ENCODE measurements around the gene AMMECR1. TPM values are rescaled to one million over a fixed set of nuclear protein-coding genes. Genes with fewer than 3 reads are reported as not detected.
A peak's percentile ranks its signal among the peaks of the same experiment; 100 is the strongest.

Gene AMMECR1
- total and polyA plus RNA-seq, 7 donors = 0.69 to 2.4 (median 1.2) TPM

DNA sequence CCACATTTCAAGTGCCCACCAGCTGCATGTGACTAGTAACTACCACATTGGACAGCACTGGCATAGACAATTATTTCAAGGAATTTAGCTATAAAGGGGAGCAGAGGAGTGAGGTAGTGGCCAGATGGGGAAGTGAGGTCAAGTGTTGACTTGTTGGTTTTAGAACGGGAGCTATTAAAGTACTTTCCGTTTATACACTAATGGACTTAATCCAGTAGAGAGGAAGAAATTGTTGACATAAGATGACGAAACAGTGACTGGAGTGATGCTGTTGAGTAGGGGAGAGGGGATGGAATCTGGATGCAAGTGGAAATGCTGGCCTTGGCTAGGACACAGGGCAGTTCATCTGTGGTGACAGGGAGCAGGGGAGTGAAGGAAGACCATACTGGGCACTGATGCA lies 154.4 kb downstream of the AMMECR1 start:
- no peak overlapping the region for H3K27ac ChIP-seq
- intact Hi-C loops (cut with DNase I) = loop anchor here in 1 of 2 donors (10.0 kb wide), 1 partner anchor 151 kb away; the partner anchor contains the start of gene AMMECR1
- H3K36me3 ChIP-seq (ENCODE audit: insufficient read depth in 1 of 2, low read depth in 1 of 2) = no peaks in the 10 kb centered on the region
- H3K27me3 ChIP-seq (ENCODE audit: insufficient read depth in 3 of 3, low read length in 2 of 3) = peaks cover 0 to 2% (median 0%) of the 10 kb centered on the region in 3 donors
- H3K4me3 ChIP-seq = no peak overlapping the region
- no peaks in the 10 kb centered on the region for H3K9me3 ChIP-seq
- TF ChIP-seq, protein P1, sequence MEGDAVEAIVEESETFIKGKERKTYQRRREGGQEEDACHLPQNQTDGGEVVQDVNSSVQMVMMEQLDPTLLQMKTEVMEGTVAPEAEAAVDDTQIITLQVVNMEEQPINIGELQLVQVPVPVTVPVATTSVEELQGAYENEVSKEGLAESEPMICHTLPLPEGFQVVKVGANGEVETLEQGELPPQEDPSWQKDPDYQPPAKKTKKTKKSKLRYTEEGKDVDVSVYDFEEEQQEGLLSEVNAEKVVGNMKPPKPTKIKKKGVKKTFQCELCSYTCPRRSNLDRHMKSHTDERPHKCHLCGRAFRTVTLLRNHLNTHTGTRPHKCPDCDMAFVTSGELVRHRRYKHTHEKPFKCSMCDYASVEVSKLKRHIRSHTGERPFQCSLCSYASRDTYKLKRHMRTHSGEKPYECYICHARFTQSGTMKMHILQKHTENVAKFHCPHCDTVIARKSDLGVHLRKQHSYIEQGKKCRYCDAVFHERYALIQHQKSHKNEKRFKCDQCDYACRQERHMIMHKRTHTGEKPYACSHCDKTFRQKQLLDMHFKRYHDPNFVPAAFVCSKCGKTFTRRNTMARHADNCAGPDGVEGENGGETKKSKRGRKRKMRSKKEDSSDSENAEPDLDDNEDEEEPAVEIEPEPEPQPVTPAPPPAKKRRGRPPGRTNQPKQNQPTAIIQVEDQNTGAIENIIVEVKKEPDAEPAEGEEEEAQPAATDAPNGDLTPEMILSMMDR (IDR thresholded peaks at IDR 0.05) = no peak
- H3K4me1 ChIP-seq = peaks cover 4% of the 10 kb centered on the region
- 46 to 81% (median 50%) methylated on average over 3 of the region's 3 CpGs for WGBS, 3 donors
- no peak for ATAC-seq
- no peak for DNase-seq

DNA sequence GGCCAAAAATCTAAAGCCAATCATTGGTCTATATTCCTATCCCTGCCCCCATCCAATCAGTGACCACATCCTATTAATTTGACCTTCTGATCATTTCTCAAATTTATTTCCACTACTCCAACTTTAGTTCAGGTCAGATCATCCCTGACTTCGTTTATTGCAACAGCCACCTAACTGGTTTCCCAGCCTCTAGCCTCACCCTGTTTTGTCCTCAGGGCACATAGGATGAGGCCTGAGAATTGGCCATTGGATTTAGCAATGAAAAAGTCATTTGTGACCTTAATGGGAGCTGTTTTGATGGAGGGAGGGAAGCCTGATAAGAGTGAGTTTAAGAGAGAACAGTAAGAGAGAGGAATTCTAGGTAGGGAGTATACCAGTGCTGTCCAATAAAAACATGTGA lies 155.0 kb downstream of the AMMECR1 start:
- H3K36me3 ChIP-seq (ENCODE audit: insufficient read depth in 1 of 2, low read depth in 1 of 2) = no peaks in the 10 kb centered on the region
- H3K4me3 ChIP-seq = no peak overlapping the region
- H3K27me3 ChIP-seq (ENCODE audit: insufficient read depth in 3 of 3, low read length in 2 of 3) = peaks cover 0 to 2% (median 0%) of the 10 kb centered on the region in 3 donors
- DNase-seq (no peak), ATAC-seq (no peak)
- peaks cover 4% of the 10 kb centered on the region for H3K4me1 ChIP-seq
- TF ChIP-seq, protein P1 (IDR thresholded peaks at IDR 0.05) = no peak
- H3K9me3 ChIP-seq = no peaks in the 10 kb centered on the region
- 39 to 81% (median 79%) methylated on average over 1 of the region's 1 CpG for WGBS, 3 donors
- intact Hi-C loops (cut with DNase I) = loop anchor here in 1 of 2 donors (10.0 kb wide), 1 partner anchor 152 kb away; the partner anchor contains the start of gene AMMECR1
- H3K27ac ChIP-seq = no peak overlapping the region

DNA sequence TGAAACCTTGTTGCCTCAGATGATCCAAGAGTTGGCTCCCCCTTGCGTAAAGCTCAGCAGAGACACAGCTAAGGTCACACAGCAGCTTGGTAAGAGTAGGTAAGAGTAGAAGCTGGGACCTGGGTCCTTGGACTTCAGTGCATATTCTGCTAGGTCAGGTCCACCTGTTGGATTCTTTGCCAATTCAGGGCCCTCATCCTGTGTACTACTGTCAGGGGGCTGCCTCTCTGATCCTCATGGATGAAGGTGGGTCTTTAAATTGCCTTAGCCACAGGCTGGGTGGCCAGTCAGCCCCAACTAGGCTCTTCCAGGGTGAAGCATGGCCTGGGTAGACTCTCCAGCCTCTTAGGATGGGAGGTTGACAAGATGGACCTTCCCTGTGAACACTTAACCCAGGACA lies 155.8 kb downstream of the AMMECR1 start:
- intact Hi-C loops (cut with DNase I) = loop anchor here in 1 of 2 donors (10.0 kb wide), 1 partner anchor 153 kb away; the partner anchor contains the start of gene AMMECR1

DNA sequence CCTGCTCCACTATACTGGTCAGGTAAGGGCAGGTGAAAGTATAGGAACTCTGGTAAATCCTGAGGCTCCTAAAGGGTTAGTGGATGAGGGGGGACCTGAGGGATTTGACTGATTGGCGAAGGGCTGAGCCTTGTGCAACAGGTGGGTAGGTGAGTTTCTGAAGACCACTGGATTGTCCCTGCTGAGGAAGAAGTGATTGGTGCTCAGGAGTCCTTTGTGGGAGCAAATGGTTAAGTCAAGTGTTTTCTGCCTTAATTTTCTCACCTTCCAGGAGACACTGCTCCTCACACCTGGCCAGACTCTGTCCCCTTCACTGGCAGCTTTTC lies 156.6 kb downstream of the AMMECR1 start:
- intact Hi-C loops (cut with DNase I) = loop anchor here in 1 of 2 donors (2.0 to 10.0 kb wide), 2 partner anchors 153 to 247 kb away; partner anchors contain the start of gene AMMECR1
- no peaks in the 10 kb centered on the region for H3K9me3 ChIP-seq
- H3K4me1 ChIP-seq = peaks cover 4% of the 10 kb centered on the region
- TF ChIP-seq, protein P1 (IDR thresholded peaks at IDR 0.05) = no peak
- ATAC-seq = peak in 1 of 4 donors; percentile 3
- peak overlapping the region; percentile 7 for H3K27ac ChIP-seq
- DNase-seq = no peak
- H3K27me3 ChIP-seq (ENCODE audit: insufficient read depth in 3 of 3, low read length in 2 of 3) = peaks cover 0 to 2% (median 0%) of the 10 kb centered on the region in 3 donors
- WGBS, 3 donors = 74 to 97% (median 88%) methylated on average over 1 of the region's 1 CpG
- no peak overlapping the region for H3K4me3 ChIP-seq
- H3K36me3 ChIP-seq (ENCODE audit: insufficient read depth in 1 of 2, low read depth in 1 of 2) = no peaks in the 10 kb centered on the region

More for the DNA sequence above, 155.8 kb downstream of the AMMECR1 start:
- no peaks in the 10 kb centered on the region for H3K9me3 ChIP-seq
- no peak overlapping the region for H3K27ac ChIP-seq
- H3K36me3 ChIP-seq (ENCODE audit: insufficient read depth in 1 of 2, low read depth in 1 of 2) = no peaks in the 10 kb centered on the region
- whole genome bisulfite sequencing, 3 donors = 85 to 100% (median 97%) methylated on average over 1 of the region's 1 CpG
- ATAC-seq (no peak), DNase-seq (no peak)
- peaks cover 0 to 2% (median 0%) of the 10 kb centered on the region in 3 donors for H3K27me3 ChIP-seq (ENCODE audit: insufficient read depth in 3 of 3, low read length in 2 of 3)
- TF ChIP-seq, protein P1 (IDR thresholded peaks at IDR 0.05) = no peak
- H3K4me1 ChIP-seq = peaks cover 4% of the 10 kb centered on the region
- no peak overlapping the region for H3K4me3 ChIP-seq

DNA sequence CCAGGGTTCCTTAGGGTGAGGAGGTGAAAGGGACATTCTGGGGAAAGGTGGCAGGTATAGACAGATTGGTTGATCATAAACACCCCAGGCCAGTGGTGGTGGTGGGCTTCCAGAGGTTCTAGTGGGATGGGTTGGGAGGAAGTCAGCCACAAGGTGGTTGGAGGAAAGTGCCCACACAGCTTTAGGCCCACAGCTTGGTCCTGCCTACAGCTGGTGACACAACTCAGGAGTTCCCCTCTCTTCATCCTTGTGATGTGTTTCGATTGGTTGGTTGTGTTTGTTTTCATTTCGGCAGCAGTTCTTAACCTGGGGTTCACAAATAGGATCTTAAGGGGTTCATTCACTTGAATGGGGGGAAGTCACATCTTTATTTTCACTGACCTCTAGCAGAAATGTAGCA lies 158.0 kb downstream of the AMMECR1 start:
- H3K27me3 ChIP-seq (ENCODE audit: insufficient read depth in 3 of 3, low read length in 2 of 3) = peaks cover 0 to 7% (median 0%) of the 10 kb centered on the region in 3 donors
- H3K27ac ChIP-seq = no peak overlapping the region
- no peaks in the 10 kb centered on the region for H3K36me3 ChIP-seq (ENCODE audit: insufficient read depth in 1 of 2, low read depth in 1 of 2)
- 55 to 82% (median 72%) methylated on average over 2 of the region's 2 CpGs for WGBS, 3 donors
- TF ChIP-seq, protein P1 (IDR thresholded peaks at IDR 0.05) = no peak
- DNase-seq (no peak), ATAC-seq (peak in 3 of 4 donors; percentile 25 to 34 (median 34))
- H3K9me3 ChIP-seq = no peaks in the 10 kb centered on the region
- H3K4me1 ChIP-seq = peaks cover 4% of the 10 kb centered on the region
- no peak overlapping the region for H3K4me3 ChIP-seq
- intact Hi-C loops (cut with DNase I) = loop anchor here (2.0 to 10.0 kb wide), 3 partner anchors 155 to 249 kb away; partner anchors contain the start of gene AMMECR1 (in 1 of the 2)

All from psoas muscle (tissue), 8 donors.